Choroid plexus epithelial cell (primary cell): Measurements from ENCODE around the gene BRD4.

ENCODE experiments used
- DNase-seq: peaks from one replicate; pipeline ENCODE4 v3.0.0-alpha.2; 2010; ENCODE audit warnings: low read depth
- H3K4me3 ChIP-seq: 2 replicates; pipeline ENCODE4 v1.5.1; 2011; ENCODE audit warnings: low read depth, mild to moderate bottlenecking, control low read depth, low read length, moderate library complexity
- CTCF ChIP-seq: conservative IDR thresholded peaks from 2 replicates; pipeline ENCODE4 v1.5.1; 2011; ENCODE audit warnings: low read depth, mild to moderate bottlenecking, control low read depth, inconsistent platforms, low read length, moderate library complexity

BRD4 gene

GRCh38 chr19:15305582-15306334 lies 26.6 kb downstream of the BRD4 start:
- H3K4me3 ChIP-seq = no peak overlapping the region
- no peak for DNase-seq
- TF ChIP-seq CTCF = no peak

- no peak for TF ChIP-seq CTCF
- no peak for DNase-seq
- no peak overlapping the region for H3K4me3 ChIP-seq
Observed at GRCh38 chr19:15304140-15304705, 28.1 kb downstream of the BRD4 start.

- no peak overlapping the region for H3K4me3 ChIP-seq
- peak; percentile 54 for DNase-seq
- TF ChIP-seq CTCF = no peak
Observed at GRCh38 chr19:15303105-15303780, 29.1 kb downstream of the BRD4 start.

GRCh38 chr19:15300533-15301197 lies 31.7 kb downstream of the BRD4 start:
- H3K4me3 ChIP-seq = no peak overlapping the region
- peak; percentile 91 for DNase-seq

GRCh38 chr19:15299568-15300409 lies 32.5 kb downstream of the BRD4 start:
- DNase-seq = peak; percentile 66
- no peak for TF ChIP-seq CTCF
- no peak overlapping the region for H3K4me3 ChIP-seq

More at GRCh38 chr19:15300533-15301197, 31.7 kb downstream of the BRD4 start:
- TF ChIP-seq CTCF = no peak

GRCh38 chr19:15298847-15299567 lies 33.3 kb downstream of the BRD4 start:
- no peak for TF ChIP-seq CTCF
- H3K4me3 ChIP-seq = no peak overlapping the region
- no peak for DNase-seq
